ENCODE results near the gene EXOC3L4. TPM values are rescaled to one million over a fixed set of nuclear protein-coding genes. Genes with fewer than 3 reads are reported as not detected.
A peak's percentile ranks its signal among the peaks of the same experiment; 100 is the strongest.
"Not testable (repeated sequence)": the region's sequence is repeated elsewhere in the genome, so short reads cannot be mapped to it uniquely, and the experiment has no call there.

The EXOC3L4 gene
- total RNA-seq (2022) (not detected in 2 replicates), Bru-seq, nascent RNA (percentile 8 among the genes with signal in this experiment), BruChase-seq, experiment 1, labeled RNA remaining after a 6-hour chase (not detected), BruChase-seq, experiment 2, labeled RNA remaining after a 2-hour chase (percentile 8 among the genes with signal in this experiment)
- long read RNA-seq, result 0 reads

DNA sequence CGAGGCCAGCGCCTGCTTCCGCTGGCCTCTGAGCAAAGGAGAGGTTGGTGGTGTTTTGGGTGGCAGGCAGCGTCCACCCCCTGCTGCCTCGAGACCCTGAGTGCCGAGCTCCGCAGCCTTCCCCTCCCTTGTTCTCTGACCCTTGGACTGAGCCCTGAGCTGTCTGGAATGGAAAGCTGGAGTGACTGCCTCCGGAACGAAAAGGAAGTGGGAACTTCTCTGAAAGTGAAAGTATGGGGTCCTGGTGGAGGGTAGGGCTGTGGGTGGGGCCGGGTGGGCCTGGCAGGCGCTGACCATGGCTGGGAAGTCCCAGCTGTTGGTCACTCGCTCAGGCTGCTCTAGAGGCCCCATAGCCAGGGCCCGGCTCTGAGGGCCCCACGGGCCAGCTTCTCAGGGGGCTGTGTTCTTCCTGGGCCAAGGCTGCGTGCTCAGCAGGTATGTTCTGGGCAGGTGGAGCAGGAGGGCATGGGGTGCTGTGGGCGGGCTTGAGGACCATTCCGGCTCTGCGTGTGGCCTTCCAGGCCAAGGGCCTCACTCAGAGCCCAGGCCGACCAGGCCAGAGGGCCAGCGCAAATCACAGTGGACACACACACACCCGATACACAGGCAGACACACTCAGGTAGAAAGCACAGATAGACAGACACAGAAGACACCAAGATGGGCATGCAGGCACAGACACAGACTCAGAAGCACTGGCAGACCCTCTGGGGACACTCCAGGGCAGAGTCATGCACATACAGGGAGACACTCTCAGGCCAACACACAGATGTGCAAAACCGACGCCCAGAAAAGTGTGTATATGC lies at the start of gene EXOC3L4:
Gene EXOC3L4, plus strand, starts transcription at position 320 of the 804 bp plus-strand sequence. CDS start 5,495 bp downstream, outside the sequence.
- ChIA-PET POLR2A (interaction anchor here (0.6 kb wide), 1 partner anchor 18 kb away, joined by 3 read pairs; no protein-coding TSS in a partner anchor), CTCF (no interaction called here)
- Mint-ChIP-seq H3K27ac (ENCODE audit: low read depth, unreplicated experiment) (no peak within 1 kb of the TSS), H3K36me3 (ENCODE audit: insufficient read depth, unreplicated experiment) (no peaks in the 10 kb centered on the region), H3K4me3 (ENCODE audit: unreplicated experiment) (no peak within 1 kb of the TSS), H3K4me1 (ENCODE audit: insufficient read depth, unreplicated experiment) (no peaks in the 10 kb centered on the region), H3K27me3 (ENCODE audit: insufficient read depth, unreplicated experiment) (no peaks in the 10 kb centered on the region), H3K9me3 (ENCODE audit: unreplicated experiment) (no peaks in the 10 kb centered on the region)
- BruUV-seq (replicated peaks), result no TSS peak
- no peak for DNase-seq (ENCODE audit: unreplicated experiment)
- no peak for TF ChIP-seq CTCF (IDR thresholded peaks at IDR 0.05; ENCODE audit: unreplicated experiment)
- intact Hi-C loops (cut with micrococcal nuclease), result no loop called here

GRCh38 chr14:103045371-103045869 lies 49.1 kb upstream of the EXOC3L4 start:
- BruUV-seq (replicated peaks), result no TSS peak
- Mint-ChIP-seq H3K27ac (ENCODE audit: low read depth, unreplicated experiment) (no peak overlapping the region), H3K9me3 (ENCODE audit: unreplicated experiment) (no peaks in the 10 kb centered on the region), H3K4me1 (ENCODE audit: insufficient read depth, unreplicated experiment) (peaks cover 15% of the 10 kb centered on the region), H3K4me3 (ENCODE audit: unreplicated experiment) (no peak overlapping the region), H3K36me3 (ENCODE audit: insufficient read depth, unreplicated experiment) (peaks cover 27% of the 10 kb centered on the region), H3K27me3 (ENCODE audit: insufficient read depth, unreplicated experiment) (no peaks in the 10 kb centered on the region)
- ChIA-PET POLR2A (interaction anchor here (0.9 to 3.8 kb wide), 3 partner anchors 8 to 12 kb away, joined by 3 to 15 read pairs (median 4); partner anchors contain the start of gene CDC42BPB), CTCF (interaction anchor here (0.6 kb wide), 1 partner anchor 11 kb away, joined by 3 read pairs; no protein-coding TSS in a partner anchor)
- DNase-seq (ENCODE audit: unreplicated experiment), result no peak
- no peak for TF ChIP-seq CTCF (IDR thresholded peaks at IDR 0.05; ENCODE audit: unreplicated experiment)
- intact Hi-C loops (cut with micrococcal nuclease), result no loop called here

DNA sequence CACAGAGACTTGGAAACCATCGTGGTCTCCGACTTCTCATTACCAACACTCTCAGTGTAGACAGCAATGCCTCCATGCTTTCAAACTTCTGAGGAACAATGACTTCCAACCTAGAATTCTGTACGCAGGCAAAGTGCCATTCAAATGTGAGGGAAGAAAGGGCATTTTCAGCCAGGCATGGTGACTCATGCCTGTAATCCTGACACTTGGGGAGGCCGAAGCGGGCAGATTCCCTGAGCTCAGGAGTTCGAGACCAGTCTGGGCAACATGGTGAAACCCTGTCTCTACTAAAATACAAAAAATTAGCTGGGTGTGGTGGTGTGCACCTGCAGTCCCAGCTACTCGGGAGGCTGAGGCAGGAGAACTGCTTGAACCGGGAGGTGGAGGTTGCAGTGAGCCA lies 47.1 kb upstream of the EXOC3L4 start:
- H3K9me3 Mint-ChIP-seq (ENCODE audit: unreplicated experiment); H3K27ac Mint-ChIP-seq (ENCODE audit: low read depth, unreplicated experiment); DNase-seq (ENCODE audit: unreplicated experiment); H3K27me3 Mint-ChIP-seq (ENCODE audit: insufficient read depth, unreplicated experiment); H3K4me3 Mint-ChIP-seq (ENCODE audit: unreplicated experiment); intact Hi-C loops (cut with micrococcal nuclease); BruUV-seq (replicated peaks): not testable (repeated sequence)
- Mint-ChIP-seq H3K4me1 (ENCODE audit: insufficient read depth, unreplicated experiment) (peaks cover 15% of the 10 kb centered on the region), H3K36me3 (ENCODE audit: insufficient read depth, unreplicated experiment) (peaks cover 12% of the 10 kb centered on the region)
- CTCF ChIA-PET, result interaction anchor here (0.8 kb wide), 1 partner anchor 14 kb away, joined by 3 read pairs; no protein-coding TSS in a partner anchor
- POLR2A ChIA-PET, result interaction anchor here (0.6 to 0.7 kb wide), 3 partner anchors 14 to 430 kb away, joined by 3 to 4 read pairs (median 3); no protein-coding TSS in a partner anchor

DNA sequence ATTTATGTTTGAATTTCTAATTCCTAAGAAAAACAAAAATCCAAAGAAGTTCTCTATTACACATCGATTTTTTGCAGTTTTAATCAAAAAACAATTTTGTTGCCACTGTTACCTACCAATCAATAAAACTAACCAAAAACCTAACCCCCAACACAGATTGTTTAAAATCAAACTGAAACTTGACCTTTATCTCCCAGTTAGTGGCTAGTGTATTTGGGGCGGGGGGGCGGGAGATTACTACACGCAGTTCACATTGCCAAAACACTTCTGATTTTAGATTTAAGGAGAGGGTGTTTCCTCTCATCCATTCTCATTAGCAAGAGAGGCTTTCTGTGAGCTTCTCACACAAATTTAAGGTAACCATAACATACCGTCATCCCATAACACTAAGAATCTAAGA lies 43.6 kb upstream of the EXOC3L4 start:
- H3K4me1 Mint-ChIP-seq (ENCODE audit: insufficient read depth, unreplicated experiment), result peaks cover 23% of the 10 kb centered on the region
- DNase-seq (ENCODE audit: unreplicated experiment), result no peak
- intact Hi-C loops (cut with micrococcal nuclease), result no loop called here
- H3K9me3 Mint-ChIP-seq (ENCODE audit: unreplicated experiment), result no peaks in the 10 kb centered on the region
- POLR2A ChIA-PET, result interaction anchor here (0.8 to 1.0 kb wide), 3 partner anchors 11 to 283 kb away, joined by 3 to 4 read pairs (median 3); partner anchors contain the start of gene EIF5
- peaks cover 5% of the 10 kb centered on the region for H3K36me3 Mint-ChIP-seq (ENCODE audit: insufficient read depth, unreplicated experiment)
- CTCF ChIA-PET, result no interaction called here
- H3K27me3 Mint-ChIP-seq (ENCODE audit: insufficient read depth, unreplicated experiment), result no peaks in the 10 kb centered on the region
- no TSS peak for BruUV-seq (replicated peaks)
- H3K27ac Mint-ChIP-seq (ENCODE audit: low read depth, unreplicated experiment), result no peak overlapping the region
- no peak for TF ChIP-seq CTCF (IDR thresholded peaks at IDR 0.05; ENCODE audit: unreplicated experiment)
- no peak overlapping the region for H3K4me3 Mint-ChIP-seq (ENCODE audit: unreplicated experiment)
